IMR-90 (cell line): Measurements from ENCODE around the gene ZFR2. TPM values are rescaled to one million over a fixed set of nuclear protein-coding genes. Genes with fewer than 3 reads are reported as not detected.

Experiments
- ATAC-seq: fragments of 200-7000 bp; cut with Tn5 transposase; 2 replicates; pipeline ENCODE4 v1.9.1; 2020; ENCODE audit warnings: low read depth, mild to moderate bottlenecking, moderate library complexity
- BruUV-seq: library from RNA; stranded (reverse); fragments of 400-500 nt; replicated peaks from 2 replicates; lab custom pipeline; 2021; lab: Mats Ljungman, UMichigan
- CTCF ChIA-PET: fragments of 300-600 bp; formaldehyde crosslinking; extraction: SDS; loops from one replicate; lab custom pipeline; 2021; ENCODE audit warnings: antibody characterized with exemption; lab: Yijun Ruan, JAX
- POLR2A ChIA-PET: fragments of 300-600 bp; sonication (Branson Sonifier 250); formaldehyde crosslinking; loops from one replicate; lab custom pipeline; 2022; ENCODE audit warnings: antibody characterized with exemption; ENCODE audit not compliant: unreplicated experiment; lab: Charles Lee
- DNase-seq: peaks from one replicate; pipeline ENCODE4 v3.0.0; 2013
- H2AFZ ChIP-seq: replicated peaks from 2 replicates; pipeline ENCODE3; 2013; ENCODE audit warnings: low read length, mild to moderate bottlenecking; ENCODE audit not compliant: poor library complexity
- H2AK5ac ChIP-seq: 2 replicates; pipeline ENCODE4 v1.6.1; 2013; ENCODE audit warnings: low read depth, low read length, inconsistent platforms
- H2AK9ac ChIP-seq: replicated peaks from 2 replicates; pipeline ENCODE3; 2013; ENCODE audit warnings: mild to moderate bottlenecking, low read depth, low read length, moderate library complexity; ENCODE audit not compliant: poor library complexity
- H2BK120ac ChIP-seq: 2 replicates; pipeline ENCODE4 v1.6.1; 2013; ENCODE audit warnings: low read depth, low read length, inconsistent platforms
- H2BK15ac ChIP-seq: 3 replicates; pipeline ENCODE4 v1.6.1; 2013; ENCODE audit warnings: low read depth, low read length, inconsistent platforms
- H2BK20ac ChIP-seq: 2 replicates; pipeline ENCODE4 v1.6.1; 2013; ENCODE audit warnings: low read depth, mild to moderate bottlenecking, inconsistent platforms, low read length, moderate library complexity
- H2BK5ac ChIP-seq: 2 replicates; pipeline ENCODE4 v1.6.1; 2013; ENCODE audit warnings: mild to moderate bottlenecking, low read depth, low read length, inconsistent platforms; ENCODE audit not compliant: poor library complexity, severe bottlenecking
- H3K14ac ChIP-seq: replicated peaks from 2 replicates; pipeline ENCODE4 v1.6.1; 2013; ENCODE audit warnings: low read depth, low read length, inconsistent platforms
- H3K18ac ChIP-seq: 2 replicates; pipeline ENCODE4 v1.6.1; 2013; ENCODE audit warnings: low read depth, low read length, control low read depth
- H3K23ac ChIP-seq: 2 replicates; pipeline ENCODE4 v1.6.1; 2013; ENCODE audit warnings: low read depth, low read length, inconsistent platforms
- H3K27ac ChIP-seq: 2 replicates; pipeline ENCODE4 v1.5.1; 2013; ENCODE audit warnings: mild to moderate bottlenecking, control low read depth, low read length; ENCODE audit not compliant: insufficient read depth
- H3K27me3 ChIP-seq: 2 replicates; pipeline ENCODE4 v1.6.1; 2013; ENCODE audit warnings: low read length; ENCODE audit not compliant: control insufficient read depth, insufficient read depth
- H3K36me3 ChIP-seq: 2 replicates; pipeline ENCODE4 v1.6.1; 2013; ENCODE audit warnings: low read length, mixed read lengths; ENCODE audit not compliant: control insufficient read depth, insufficient read depth
- H3K4ac ChIP-seq: 2 replicates; pipeline ENCODE4 v1.6.1; 2013; ENCODE audit warnings: low read depth, low read length, inconsistent platforms
- H3K4me1 ChIP-seq: 2 replicates; pipeline ENCODE4 v1.6.1; 2013; ENCODE audit warnings: low read length, mixed read lengths; ENCODE audit not compliant: control insufficient read depth, insufficient read depth
- H3K4me2 ChIP-seq: 2 replicates; pipeline ENCODE4 v1.6.1; 2013; ENCODE audit warnings: low read depth, mild to moderate bottlenecking, control low read depth, low read length, moderate library complexity
- H3K4me3 ChIP-seq: 2 replicates; pipeline ENCODE4 v1.5.1; 2013; ENCODE audit warnings: low read depth, mild to moderate bottlenecking, control low read depth, low read length, moderate library complexity; ENCODE audit not compliant: insufficient read depth
- H3K56ac ChIP-seq: 2 replicates; pipeline ENCODE4 v1.6.1; 2013; ENCODE audit warnings: low read length, inconsistent platforms; ENCODE audit not compliant: insufficient read depth; ENCODE audit errors: extremely low read depth
- H3K79me1 ChIP-seq, 2 experiments: 2 replicates each; pipeline ENCODE4 v1.6.1; 2013; ENCODE audit warnings: low read length in 2 of 2, inconsistent platforms in 1 of 2, low read depth in 1 of 2
- H3K9ac ChIP-seq: 2 replicates; pipeline ENCODE4 v1.6.1; 2013; ENCODE audit warnings: low read depth, low read length, control low read depth
- H3K9me1 ChIP-seq: 2 replicates; pipeline ENCODE4 v1.6.1; 2013; ENCODE audit warnings: low read length, inconsistent platforms; ENCODE audit not compliant: insufficient read depth
- H3K9me3 ChIP-seq: 2 replicates; pipeline ENCODE4 v1.6.1; 2013; ENCODE audit warnings: low read length; ENCODE audit not compliant: control insufficient read depth, insufficient read depth
- H4K20me1 ChIP-seq: 2 replicates; pipeline ENCODE4 v1.6.1; 2013; ENCODE audit warnings: low read length, inconsistent platforms; ENCODE audit not compliant: insufficient read depth
- H4K5ac ChIP-seq: 2 replicates; pipeline ENCODE4 v1.6.1; 2013; ENCODE audit warnings: mild to moderate bottlenecking, low read depth, low read length, control low read depth
- H4K8ac ChIP-seq, 2 experiments: 2 replicates each; pipeline ENCODE4 v1.6.1; 2013; ENCODE audit warnings: low read depth in 2 of 2, low read length in 2 of 2, control low read depth in 1 of 2, inconsistent platforms in 1 of 2
- H4K91ac ChIP-seq: 2 replicates; pipeline ENCODE4 v1.6.1; 2013; ENCODE audit warnings: low read depth, low read length, inconsistent platforms; ENCODE audit not compliant: insufficient read depth
- BHLHE40 ChIP-seq: fragments of 150-350 bp; IDR thresholded peaks from 2 replicates; pipeline ENCODE4 v1.6.1; 2016; ENCODE audit warnings: mild to moderate bottlenecking, low read depth, low read length
- CEBPB ChIP-seq: IDR thresholded peaks from 2 replicates; pipeline ENCODE4 v1.6.1; 2012; ENCODE audit warnings: low read depth, low read length, improper control_type of control experiment
- CHD1 ChIP-seq: IDR thresholded peaks from 2 replicates; pipeline ENCODE4 v1.6.1; 2012; ENCODE audit warnings: low read depth, low read length, improper control_type of control experiment
- FOS ChIP-seq: fragments of 150-350 bp; IDR thresholded peaks from 2 replicates; pipeline ENCODE4 v1.6.1; 2016; ENCODE audit warnings: low read depth, low read length
- MAFK ChIP-seq: IDR thresholded peaks from 2 replicates; pipeline ENCODE4 v1.6.1; 2012; ENCODE audit warnings: low read depth, low read length, improper control_type of control experiment
- MXI1 ChIP-seq: IDR thresholded peaks from 2 replicates; pipeline ENCODE4 v1.6.1; 2012; ENCODE audit warnings: low read depth, mild to moderate bottlenecking, low read length, moderate library complexity, borderline replicate concordance
- RCOR1 ChIP-seq: IDR thresholded peaks from 2 replicates; pipeline ENCODE4 v1.6.1; 2012; ENCODE audit warnings: mild to moderate bottlenecking, low read length, improper control_type of control experiment; ENCODE audit not compliant: insufficient replicate concordance
- RFX5 ChIP-seq: IDR thresholded peaks from 2 replicates; pipeline ENCODE4 v1.8.0; 2012; ENCODE audit warnings: low read depth, mild to moderate bottlenecking, low read length, moderate library complexity
- SMC3 ChIP-seq: fragments of 150-350 bp; IDR thresholded peaks from 2 replicates; pipeline ENCODE4 v1.6.1; 2016; ENCODE audit warnings: low read depth, mild to moderate bottlenecking, antibody characterized with exemption, low read length, moderate library complexity
- WGBS, 2 experiments: methylation state at CpG; one replicate each; pipeline versions ENCODE4 v1.1.5 to v1.1.7; 2013; ENCODE audit warnings: missing lambda C conversion rate in 2 of 2; ENCODE audit not compliant: insufficient read length in 1 of 2; ENCODE audit errors: extremely low coverage in 2 of 2; 5-methylcytosine and 5-hydroxymethylcytosine counted together
- dilution Hi-C: fragments of 300-500 bp; cut with HindIII; formaldehyde crosslinking; loops from one replicate; pipeline ENCODE4 v1.14.3; 2018; ENCODE audit warnings: low sequenced_read_pairs; ENCODE audit not compliant: unreplicated experiment
- in situ Hi-C: fragments of 300-500 bp; cut with MboI; formaldehyde crosslinking; loops from 3 replicates; pipeline ENCODE4 v1.14.3; 2019; ENCODE audit warnings: low sequenced_read_pairs, inconsistent platforms, mixed read lengths
- intact Hi-C: fragments of 100-400 bp; cut with micrococcal nuclease; formaldehyde crosslinking; loops from 2 replicates; pipeline ENCODE4 v1.10.0; 2022
- polyA plus RNA-seq, 3 experiments: library from polyadenylated mRNA; depleted of rRNA; stranded (reverse); fragments of >200 nt; gene quantifications; 2 replicates each; pipeline ENCODE4 v1.2.3, GENCODE V29; 2012; ENCODE audit warnings: low replicate concordance in 1 of 3
- total RNA-seq: library from RNA; depleted of rRNA; stranded (reverse); fragments of >200 nt; gene quantifications from 2 replicates; pipeline ENCODE4 v1.2.3, GENCODE V29; 2012
- TF ChIP-seq, protein P1 (sequence below): fragments of 150-350 bp; IDR thresholded peaks from 2 replicates; pipeline ENCODE4 v1.6.1; 2017; ENCODE audit warnings: mild to moderate bottlenecking, antibody characterized with exemption, low read length, low read depth
- TF ChIP-seq, protein P2 (sequence below): fragments of 150-350 bp; IDR thresholded peaks from 2 replicates; pipeline ENCODE4 v1.6.1; 2016; ENCODE audit warnings: low read depth, mild to moderate bottlenecking, low read length, moderate library complexity, borderline replicate concordance

ZFR2 gene
- total and polyA plus RNA-seq, 2 of the 4 experiments (the other 2 are of a cell fraction): 0.19 TPM; not detected in 1

DNA sequence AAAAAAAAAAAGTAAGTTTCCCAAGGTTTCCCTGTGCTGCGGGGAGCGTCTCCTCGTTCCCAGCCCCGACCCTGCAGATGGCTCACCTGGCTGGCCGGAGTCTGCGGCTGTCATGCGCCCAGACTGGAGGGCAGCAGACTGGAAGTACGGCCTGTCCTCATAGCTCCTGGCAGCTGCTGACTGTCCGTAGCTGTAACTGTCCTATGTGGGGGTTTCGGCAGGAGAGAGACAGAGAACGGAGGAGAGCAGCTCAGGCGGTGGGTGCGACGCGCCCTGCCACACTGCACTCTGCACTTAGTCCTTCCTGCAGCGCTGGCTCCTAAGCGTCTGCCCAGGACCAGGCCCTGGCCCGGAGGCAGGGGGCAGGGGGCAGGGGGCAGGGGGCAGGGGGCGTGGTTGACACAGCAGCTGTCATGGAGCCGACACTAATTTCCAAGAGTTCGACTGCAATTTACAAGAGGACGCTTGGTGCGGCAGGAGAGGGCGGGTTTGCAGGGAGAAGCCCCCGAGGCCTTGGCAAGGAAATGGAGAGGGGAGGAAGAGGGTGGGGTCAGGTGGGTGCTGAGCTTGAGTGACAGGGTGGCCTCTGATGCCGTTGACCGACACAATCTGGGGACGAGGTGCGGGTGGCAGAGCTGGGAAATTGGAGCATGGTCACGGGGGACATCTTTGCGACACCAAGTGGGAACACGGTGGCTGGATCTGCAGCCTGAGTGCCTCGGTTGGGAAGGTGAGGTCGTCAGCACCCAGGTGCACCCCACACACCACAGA, 35.1 kb downstream of the ZFR2 start:
- ChIA-PET POLR2A (no interaction called here), CTCF (interaction anchor here (0.7 kb wide), 1 partner anchor 59 kb away, joined by 3 read pairs; no protein-coding TSS in a partner anchor)
- Histone ChIP-seq H2AK5ac (no peak overlapping the region), H2AK9ac (no peak overlapping the region), H3K23ac (no peak overlapping the region), H3K9me1 (no peaks in the 10 kb centered on the region), H3K4me3 (no peak overlapping the region), H3K9ac (no peak overlapping the region), H4K20me1 (no peaks in the 10 kb centered on the region; the same call in 1 of the 2 replicates), H3K56ac (no peak overlapping the region), H2BK15ac (no peak overlapping the region), H2AFZ (no peak overlapping the region), H3K4me1 (no peaks in the 10 kb centered on the region), H4K91ac (no peak overlapping the region), H2BK120ac (no peak overlapping the region), H3K27me3 (peaks cover 20% of the 10 kb centered on the region), H3K4ac (no peak overlapping the region), H4K8ac (no peak overlapping the region), H3K36me3 (no peaks in the 10 kb centered on the region), H4K5ac (no peak overlapping the region), H3K79me1 (no peaks in the 10 kb centered on the region), H2BK5ac (no peak overlapping the region), H3K4me2 (no peak overlapping the region), H3K27ac (no peak overlapping the region), H3K9me3 (peaks cover 9% of the 10 kb centered on the region), H3K18ac (no peak overlapping the region), H3K14ac (no peak overlapping the region), H2BK20ac (no peak overlapping the region)
- DNase-seq: no peak
- no peak for ATAC-seq
- intact Hi-C loops: no loop called here
- BruUV-seq: no TSS peak
- in situ Hi-C loops: no loop called here
- TF ChIP-seq, protein P1, sequence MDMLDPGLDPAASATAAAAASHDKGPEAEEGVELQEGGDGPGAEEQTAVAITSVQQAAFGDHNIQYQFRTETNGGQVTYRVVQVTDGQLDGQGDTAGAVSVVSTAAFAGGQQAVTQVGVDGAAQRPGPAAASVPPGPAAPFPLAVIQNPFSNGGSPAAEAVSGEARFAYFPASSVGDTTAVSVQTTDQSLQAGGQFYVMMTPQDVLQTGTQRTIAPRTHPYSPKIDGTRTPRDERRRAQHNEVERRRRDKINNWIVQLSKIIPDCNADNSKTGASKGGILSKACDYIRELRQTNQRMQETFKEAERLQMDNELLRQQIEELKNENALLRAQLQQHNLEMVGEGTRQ: no peak
- no peak for TF ChIP-seq FOS
- TF ChIP-seq RFX5: no peak
- no peak for TF ChIP-seq MXI1
- TF ChIP-seq MAFK: no peak
- no peak for TF ChIP-seq CHD1
- no peak for TF ChIP-seq RCOR1
- TF ChIP-seq BHLHE40: no peak
- TF ChIP-seq CEBPB: no peak
- TF ChIP-seq SMC3: no peak
- TF ChIP-seq, protein P2, sequence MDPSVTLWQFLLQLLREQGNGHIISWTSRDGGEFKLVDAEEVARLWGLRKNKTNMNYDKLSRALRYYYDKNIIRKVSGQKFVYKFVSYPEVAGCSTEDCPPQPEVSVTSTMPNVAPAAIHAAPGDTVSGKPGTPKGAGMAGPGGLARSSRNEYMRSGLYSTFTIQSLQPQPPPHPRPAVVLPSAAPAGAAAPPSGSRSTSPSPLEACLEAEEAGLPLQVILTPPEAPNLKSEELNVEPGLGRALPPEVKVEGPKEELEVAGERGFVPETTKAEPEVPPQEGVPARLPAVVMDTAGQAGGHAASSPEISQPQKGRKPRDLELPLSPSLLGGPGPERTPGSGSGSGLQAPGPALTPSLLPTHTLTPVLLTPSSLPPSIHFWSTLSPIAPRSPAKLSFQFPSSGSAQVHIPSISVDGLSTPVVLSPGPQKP: no peak
- dilution Hi-C loops: no loop called here
- 59% methylated on average over 13 of the region's 34 CpGs; no CpG with 5 or more reads in 1 of the 2 experiments for WGBS, 2 experiments
